H1 (cell line): ENCODE measurements around the gene KIAA1586.

ENCODE experiments used
- EZH2 ChIP-seq: fragments of 200-600 bp; sonication (generic); IDR thresholded peaks from 2 replicates; pipeline ENCODE4 v1.7.1; 2012; ENCODE audit warnings: low read depth, mild to moderate bottlenecking, moderate library complexity, low read length, inconsistent platforms; ENCODE audit not compliant: severe bottlenecking
- POLR2A ChIP-seq, 2 experiments: IDR thresholded peaks; 1 replicate in 1 of 2; 2 replicates in 1 of 2; pipeline ENCODE4 v1.6.1; 2011; ENCODE audit warnings: low read depth in 2 of 2, low read length in 2 of 2, mild to moderate bottlenecking in 2 of 2; ENCODE audit errors: control extremely low read depth in 1 of 2

DNA sequence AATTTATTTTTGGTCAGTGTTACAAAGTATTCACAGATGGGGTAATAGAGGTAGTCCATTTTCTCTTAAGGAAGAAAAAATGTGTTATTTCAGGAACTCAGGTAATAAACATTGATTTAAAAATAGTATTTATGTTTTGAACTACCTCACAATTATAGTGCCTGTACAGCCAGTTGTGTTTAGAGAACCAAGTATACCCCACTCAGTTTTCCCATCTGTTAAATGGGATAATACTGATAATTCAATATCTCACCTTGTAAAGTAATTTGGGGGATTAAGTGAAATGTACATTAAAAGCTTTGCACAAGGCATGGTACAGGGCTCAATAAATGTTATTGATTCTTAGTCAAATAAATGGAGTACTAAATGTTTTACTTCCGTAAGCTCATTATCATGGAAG, 48.2 kb downstream of the KIAA1586 start:
- TF ChIP-seq EZH2 (no peak), POLR2A (IDR thresholded peaks at IDR 0.05; ENCODE audit: control extremely low read depth in 1 of 2, low read depth in 2 of 2, low read length in 2 of 2) (no peak)
